GM18867 (cell line): ENCODE measurements around the gene COL4A3.

ENCODE experiments used
- ATAC-seq: cut with Tn5 transposase; IDR thresholded peaks from one replicate; pipeline ENCODE4 v1.9.1; 2021; ENCODE audit warnings: mild to moderate bottlenecking, moderate library complexity; ENCODE audit not compliant: unreplicated experiment

Gene COL4A3

GRCh38 chr2:227285741-227286236 is 121.4 kb downstream of the COL4A3 start:
- ATAC-seq = no peak

DNA sequence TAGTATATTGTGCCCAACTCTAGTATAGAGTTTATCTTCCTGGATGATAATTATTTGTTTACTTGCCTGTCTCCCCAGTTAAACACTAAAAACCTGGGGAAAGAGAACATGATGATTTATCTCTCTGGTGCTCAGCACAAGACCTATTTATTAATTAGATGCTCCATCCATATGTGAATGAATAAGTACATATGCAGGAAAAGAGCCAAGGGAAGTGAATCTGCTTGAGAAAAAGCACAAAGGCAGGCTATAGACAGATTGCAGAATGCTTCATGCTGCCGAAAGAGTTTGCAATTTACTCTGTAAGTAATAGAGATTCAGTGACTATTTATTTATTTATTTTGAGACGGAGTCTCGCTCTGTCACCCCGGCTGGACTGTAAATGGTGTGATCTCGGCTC is 123.3 kb downstream of the COL4A3 start:
- no peak for ATAC-seq

DNA sequence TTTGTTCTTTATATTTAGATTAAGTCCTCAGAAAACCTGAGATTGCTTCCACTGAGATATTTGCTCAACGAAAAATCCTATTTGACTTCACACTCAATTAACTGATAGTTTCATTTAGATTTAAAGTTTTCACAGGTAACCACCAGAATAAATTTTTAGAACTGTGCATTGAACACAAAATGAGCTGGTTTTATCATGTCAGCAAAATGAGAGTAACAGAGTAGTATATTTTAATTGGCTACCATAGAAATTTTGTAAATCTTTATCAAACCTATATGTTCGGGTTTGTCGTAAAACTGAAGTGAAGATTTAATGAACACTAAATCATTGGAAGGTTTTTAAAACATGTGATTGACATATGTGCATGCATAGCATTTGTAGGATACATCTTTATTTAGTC is 127.9 kb downstream of the COL4A3 start:
- no peak for ATAC-seq

DNA sequence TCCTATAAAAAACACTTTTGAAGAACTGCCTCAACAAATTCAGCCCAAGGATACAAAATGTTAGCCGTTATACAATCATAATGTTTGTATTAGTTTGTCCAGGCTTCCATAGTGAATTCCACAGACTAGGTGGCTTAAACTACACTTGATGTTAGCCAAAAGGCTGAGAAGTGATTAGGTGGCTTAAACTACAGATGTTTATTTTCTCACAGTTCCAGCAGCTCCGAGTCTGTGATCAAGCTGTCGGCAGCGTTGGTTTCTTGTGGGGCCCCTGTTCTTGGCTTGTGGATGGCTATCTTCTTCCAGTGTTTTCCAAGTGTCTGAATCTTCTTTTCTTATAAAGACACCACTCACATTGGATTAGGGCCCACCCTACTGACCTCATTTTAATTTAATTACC is 129.1 kb downstream of the COL4A3 start:
- ATAC-seq = no peak

GRCh38 chr2:227295806-227296205 is 131.4 kb downstream of the COL4A3 start:
- no peak for ATAC-seq

- no peak for ATAC-seq
Observed at GRCh38 chr2:227296671-227297405, 132.4 kb downstream of the COL4A3 start.

DNA sequence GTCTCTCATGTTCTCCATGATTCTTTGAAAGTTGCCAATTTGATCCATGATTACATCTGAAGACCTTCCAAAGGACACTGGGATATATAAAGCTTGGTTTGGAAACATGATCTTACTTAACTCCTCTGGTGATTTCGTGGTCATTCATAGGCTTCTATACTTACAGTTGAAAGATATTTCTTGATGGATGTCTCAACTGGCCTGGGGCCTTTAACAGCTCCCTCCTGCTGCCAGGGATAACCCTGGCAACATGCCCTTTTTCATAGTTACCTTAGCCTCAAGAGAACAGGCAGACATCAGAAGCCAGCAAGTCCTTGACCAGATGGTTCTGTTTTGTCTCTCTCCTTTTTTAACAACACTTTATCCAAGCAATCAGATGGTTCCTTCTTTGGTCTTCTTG is 137.1 kb downstream of the COL4A3 start:
- no peak for ATAC-seq

DNA sequence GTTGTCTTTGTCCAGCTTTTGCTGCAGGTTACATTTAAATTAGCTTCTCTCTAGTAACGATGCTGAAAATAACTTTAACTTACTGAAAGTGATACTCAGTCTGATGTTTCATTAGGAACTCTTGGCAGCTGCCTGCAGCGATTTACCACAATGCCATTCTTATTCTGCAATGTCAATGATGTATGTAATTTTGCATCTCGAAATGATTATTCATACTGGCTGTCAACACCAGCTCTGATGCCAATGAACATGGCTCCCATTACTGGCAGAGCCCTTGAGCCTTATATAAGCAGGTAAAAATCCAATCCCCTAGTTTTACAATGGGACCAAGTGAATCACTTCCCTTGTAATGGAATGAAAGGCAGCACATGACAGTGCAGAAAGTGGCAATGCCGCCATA is 144.4 kb downstream of the COL4A3 start:
- peak; percentile 92 for ATAC-seq

DNA sequence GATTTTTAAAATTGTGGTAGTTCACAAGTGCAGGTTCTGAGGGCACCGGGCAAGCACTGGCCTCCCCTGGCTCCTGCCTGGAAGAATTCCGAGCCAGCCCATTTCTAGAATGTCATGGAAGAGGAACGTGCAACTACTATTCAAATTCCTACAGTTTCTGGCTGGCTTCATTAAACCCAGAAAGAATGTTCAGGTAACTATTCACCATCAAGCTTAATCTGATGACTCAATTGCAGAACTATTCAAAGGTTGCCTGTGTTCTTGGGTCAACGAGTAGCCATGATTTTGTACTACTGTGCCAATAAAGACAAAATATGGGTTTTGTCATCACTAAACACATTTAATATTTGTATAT is 146.3 kb downstream of the COL4A3 start:
- no peak for ATAC-seq

DNA sequence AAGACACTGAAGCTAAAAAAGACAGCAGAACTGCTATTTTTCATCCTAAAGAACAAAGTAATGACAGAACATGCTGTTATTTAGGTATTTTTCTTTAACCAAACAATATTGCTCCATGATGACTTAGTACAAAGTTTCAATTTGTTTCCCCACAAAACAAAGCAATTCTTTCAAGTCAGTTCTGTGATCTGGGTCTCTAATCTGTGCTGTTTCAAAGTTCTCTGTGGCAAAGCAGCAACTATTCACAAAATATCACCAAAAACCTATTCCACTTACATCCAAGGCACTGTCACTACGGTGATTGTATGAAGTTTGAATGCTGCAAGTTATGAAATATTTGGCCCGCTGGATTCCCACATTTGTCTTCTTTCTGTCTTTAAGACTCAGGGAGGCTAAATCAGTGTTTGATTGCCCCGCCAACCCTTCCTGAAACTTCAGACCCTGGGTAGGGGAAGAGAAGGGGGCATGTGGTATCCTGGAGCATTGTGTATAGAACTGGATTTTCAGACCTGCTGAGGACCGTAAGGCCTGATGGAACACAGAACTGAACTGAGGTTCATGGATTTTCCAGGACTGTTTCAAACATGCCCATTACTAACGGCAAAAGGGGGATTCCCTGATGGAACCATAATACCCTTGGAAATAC is 147.6 kb downstream of the COL4A3 start:
- ATAC-seq = no peak

GRCh38 chr2:227312579-227312978 is 148.2 kb downstream of the COL4A3 start:
- ATAC-seq = no peak

GRCh38 chr2:227313310-227313709 is 148.9 kb downstream of the COL4A3 start:
- no peak for ATAC-seq

DNA sequence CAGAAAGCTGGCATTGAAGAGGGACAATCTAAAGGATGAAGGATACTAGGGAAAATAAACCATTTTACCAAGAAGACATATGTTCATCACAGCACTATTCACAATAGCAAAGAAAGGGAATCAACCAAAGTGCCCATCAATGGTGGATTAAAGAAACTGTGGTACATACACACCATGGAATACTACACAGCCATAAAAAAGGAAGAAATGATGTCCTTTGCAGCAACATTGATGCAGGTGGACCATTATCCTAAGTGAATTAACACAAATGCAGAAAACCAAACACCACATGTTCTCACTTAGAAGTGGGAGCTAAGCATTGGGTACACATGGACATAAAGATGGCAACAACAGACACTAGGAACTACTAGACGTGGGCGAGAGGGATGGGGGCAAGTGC is 153.4 kb downstream of the COL4A3 start:
- no peak for ATAC-seq

DNA sequence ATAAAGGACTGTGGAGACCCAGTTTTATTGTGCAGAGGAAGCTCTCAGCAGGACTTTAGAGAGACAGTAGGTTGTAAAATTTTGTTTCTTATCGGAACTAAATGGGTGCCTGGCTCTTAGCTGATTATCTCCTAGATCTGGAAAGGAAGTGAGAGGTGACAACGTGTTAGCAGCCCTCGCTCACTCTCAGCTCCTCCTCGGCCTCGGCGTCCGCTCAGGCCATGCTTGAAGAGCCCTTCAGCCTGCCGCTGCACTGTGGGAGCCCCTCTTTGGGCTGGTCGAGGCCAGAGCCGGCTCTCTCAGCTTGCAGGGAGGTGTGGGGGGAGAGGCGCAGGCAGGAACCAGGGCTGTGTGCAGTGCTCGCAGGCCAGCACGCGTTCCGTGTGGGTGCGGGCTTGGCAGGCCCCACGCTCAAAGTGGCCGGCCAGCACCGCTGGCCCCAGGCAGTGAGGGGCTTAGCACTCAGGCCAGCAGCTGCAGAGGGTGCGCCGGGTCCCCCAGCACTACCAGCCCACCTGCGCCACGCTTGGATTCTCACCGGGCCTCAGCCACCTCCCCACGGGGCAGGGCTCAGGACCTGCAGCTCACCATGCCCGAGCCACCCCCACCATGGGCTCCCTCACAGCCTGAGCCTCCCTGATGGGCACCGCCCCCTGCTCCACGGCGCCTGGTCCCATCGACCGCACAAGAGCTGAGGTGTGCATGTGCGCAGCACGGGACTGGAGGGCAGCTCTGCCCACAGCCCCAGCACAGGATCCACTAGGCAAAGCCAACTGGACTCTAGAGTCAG is 156.1 kb downstream of the COL4A3 start:
- ATAC-seq = no peak

DNA sequence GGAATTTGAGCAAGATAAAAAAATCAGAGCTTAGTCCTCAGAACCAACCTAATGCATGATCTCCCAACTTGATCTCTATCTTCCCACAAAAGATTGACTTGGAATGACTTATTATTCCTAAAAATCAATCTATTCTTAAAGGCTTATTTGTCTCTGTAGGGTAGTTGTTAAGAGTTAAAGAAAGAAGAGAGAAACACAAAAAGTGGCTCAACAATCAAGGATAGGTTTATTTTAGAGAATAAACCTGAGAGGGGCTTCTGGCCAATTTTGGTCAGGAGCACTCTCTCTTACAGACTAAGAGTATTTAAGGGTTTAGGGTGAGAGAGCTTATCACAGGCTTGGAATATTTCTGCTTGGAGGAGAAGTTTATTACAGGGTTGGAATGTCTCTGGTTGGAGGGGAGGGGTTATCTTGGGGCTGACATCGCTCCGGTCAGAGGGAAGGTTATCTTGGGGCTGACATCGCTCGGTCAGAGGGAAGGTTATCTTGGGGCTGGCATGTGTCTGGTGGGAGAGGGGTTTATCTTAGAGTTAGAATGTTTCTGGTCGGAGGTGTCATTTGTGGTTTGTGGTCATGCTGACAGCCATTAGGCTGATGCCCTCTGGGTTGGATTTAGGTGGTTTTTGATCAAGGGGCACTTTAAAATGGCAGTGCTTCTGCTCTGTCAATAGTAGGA is 158.2 kb downstream of the COL4A3 start:
- no peak for ATAC-seq

DNA sequence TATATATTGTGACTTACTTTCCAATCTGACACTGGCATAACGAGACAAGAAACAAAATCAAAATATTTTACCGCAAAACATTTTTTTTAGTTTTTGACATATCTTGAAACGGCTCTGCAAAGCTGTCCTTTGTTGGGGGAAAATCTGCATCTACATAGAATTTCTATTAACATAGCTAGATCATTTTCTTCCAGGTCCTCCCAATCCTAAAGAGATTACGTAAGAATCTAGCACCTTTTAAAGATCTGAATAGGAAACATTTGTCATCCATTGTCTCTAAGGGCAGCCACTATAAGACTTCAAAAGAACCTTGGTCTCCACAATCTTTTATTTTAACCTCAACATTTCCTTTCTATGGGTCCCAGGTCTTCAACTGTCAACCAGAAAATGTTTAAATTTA is 159.4 kb downstream of the COL4A3 start:
- ATAC-seq = no peak

DNA sequence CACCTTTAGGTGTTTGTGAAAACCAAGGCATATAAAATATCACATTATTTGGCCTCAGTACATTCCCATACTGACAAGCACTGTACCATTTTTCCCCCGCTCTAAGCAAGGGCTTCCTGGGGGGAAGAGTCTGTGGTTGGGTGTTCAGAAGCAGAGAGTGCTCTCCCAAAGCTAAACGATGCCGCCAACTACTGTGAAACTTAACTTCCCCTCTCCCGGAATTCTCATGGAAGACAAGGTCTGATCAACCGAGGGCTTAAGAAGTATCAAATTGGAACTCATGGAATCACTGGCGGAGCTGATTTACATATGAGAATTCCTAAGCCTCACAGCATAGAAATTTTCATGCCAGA is 160.2 kb downstream of the COL4A3 start:
- ATAC-seq = peak; percentile 9

DNA sequence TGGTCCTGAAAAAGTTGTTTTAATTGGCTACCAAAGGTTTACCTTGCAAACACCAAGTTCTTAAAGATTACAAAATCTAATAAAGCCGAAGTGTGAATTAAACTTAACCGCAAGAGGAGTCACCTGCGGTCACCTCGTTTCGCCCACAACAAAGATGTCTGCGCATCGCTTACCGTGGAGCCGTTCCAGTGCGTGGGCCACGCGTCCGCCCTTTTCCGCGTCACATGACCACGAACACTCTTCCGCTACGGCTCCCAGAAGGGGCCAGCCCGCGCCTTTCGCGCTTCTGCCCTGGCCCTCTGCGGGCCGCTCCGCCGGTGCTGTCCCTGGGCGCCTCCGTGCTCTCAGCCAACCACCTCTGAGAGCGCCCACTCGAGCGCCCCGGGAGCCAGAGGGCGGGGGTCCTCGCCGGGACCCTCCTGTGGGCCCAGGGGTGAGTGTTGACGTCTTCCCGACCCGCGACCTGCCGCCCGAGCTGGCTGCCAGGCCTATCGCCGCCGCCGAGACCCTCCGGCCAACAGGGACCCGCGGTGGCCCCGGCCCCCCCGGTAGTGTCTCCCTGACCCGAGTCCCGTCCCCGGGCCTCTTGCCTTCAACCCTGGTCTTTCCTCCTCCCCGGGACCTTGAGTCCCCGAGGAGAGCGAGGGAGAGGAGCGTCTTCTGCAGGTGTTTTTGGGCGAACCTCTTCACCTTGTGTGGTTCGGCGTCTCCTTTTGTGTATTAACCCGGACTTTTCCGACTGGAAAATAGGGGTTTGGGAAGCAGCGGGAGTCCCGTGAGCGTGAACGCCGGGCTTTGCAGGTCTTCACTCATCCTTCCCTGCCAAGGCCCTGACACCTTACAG is 160.8 kb downstream of the COL4A3 start, which contains the start of gene MFF:
Gene MFF (plus strand): TSS at position 257 of the 844 bp plus-strand sequence. CDS start 5,415 bp downstream, outside the sequence.
- ATAC-seq = peak; percentile 97

DNA sequence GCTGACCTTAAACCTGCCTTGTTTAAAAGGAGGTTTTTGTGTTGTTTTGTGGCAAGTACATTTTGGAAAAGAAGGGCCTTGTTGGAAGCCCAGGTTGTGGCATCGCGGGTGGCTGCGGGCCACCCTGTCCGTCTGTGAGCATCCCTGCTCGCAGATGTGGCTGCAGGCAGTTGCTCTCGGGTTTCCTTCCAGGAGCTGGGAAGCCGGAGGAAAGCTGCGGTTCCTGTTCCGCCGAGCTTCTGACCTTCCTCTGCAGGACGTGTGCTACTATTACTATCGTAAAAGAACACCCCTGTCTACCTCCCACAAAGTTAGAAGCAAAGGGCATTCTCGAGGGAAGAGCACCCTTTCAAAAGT is 161.4 kb downstream of the COL4A3 start:
- peak; percentile 14 for ATAC-seq

- ATAC-seq = no peak
Observed at GRCh38 chr2:227326783-227327182, 162.4 kb downstream of the COL4A3 start.
